WTC11 (cell line): Measurements from ENCODE around the gene MAP7D1. TPM values are rescaled to one million over a fixed set of nuclear protein-coding genes. Genes with fewer than 3 reads are reported as not detected.

Experiments used
- ATAC-seq: fragments of 200-7000 bp; cut with Tn5 transposase; 2 replicates; pipeline ENCODE4 v1.10.0; 2021; ENCODE audit warnings: mild to moderate bottlenecking, moderate library complexity
- CTCF ChIA-PET: fragments of 300-600 bp; sonication (Branson Sonifier 250); formaldehyde crosslinking; loops from one replicate; lab custom pipeline; 2021; ENCODE audit warnings: antibody characterized with exemption; lab: Charles Lee
- POLR2A ChIA-PET: fragments of 350-600 bp; sonication (Branson Sonifier 250); formaldehyde crosslinking; loops from one replicate; lab custom pipeline; 2021; ENCODE audit warnings: antibody characterized with exemption; lab: Charles Lee
- DNase-seq: peaks from one replicate; pipeline ENCODE4 v3.0.0; 2021; ENCODE audit warnings: low spot score
- H3K27ac Mint-ChIP-seq: 2 replicates; pipeline ENCODE4 v1.8.0; 2021; ENCODE audit warnings: mixed read lengths
- H3K27me3 Mint-ChIP-seq: 2 replicates; pipeline ENCODE4 v1.8.0; 2021; ENCODE audit warnings: low read depth, mild to moderate bottlenecking, moderate library complexity, mixed read lengths
- H3K36me3 Mint-ChIP-seq: 2 replicates; pipeline ENCODE4 v1.8.0; 2021; ENCODE audit warnings: mixed read lengths
- H3K4me1 Mint-ChIP-seq: 2 replicates; pipeline ENCODE4 v1.8.0; 2022; ENCODE audit warnings: mixed read lengths
- H3K4me3 Mint-ChIP-seq: 2 replicates; pipeline ENCODE4 v1.8.0; 2021; ENCODE audit warnings: mild to moderate bottlenecking, moderate library complexity, mixed read lengths
- H3K9me3 Mint-ChIP-seq: 2 replicates; pipeline ENCODE4 v1.8.0; 2021; ENCODE audit warnings: mixed read lengths
- CBFB ChIP-seq: sonication (generic); formaldehyde crosslinking; IDR thresholded peaks from 2 replicates; pipeline ENCODE4 v1.8.1; 2022; ENCODE audit warnings: mild to moderate bottlenecking, low read depth, missing genetic modification reagents
- E2F1 ChIP-seq: sonication (generic); formaldehyde crosslinking; IDR thresholded peaks from 2 replicates; pipeline ENCODE4 v1.8.0; 2022; ENCODE audit warnings: mild to moderate bottlenecking, missing genetic modification reagents
- GRHL2 ChIP-seq: fragments of 250-450 bp; sonication (Bioruptor Pico); IDR thresholded peaks from 2 replicates; pipeline ENCODE4 v1.8.0; 2022; ENCODE audit warnings: mild to moderate bottlenecking, moderate library complexity; ENCODE audit not compliant: insufficient replicate concordance, severe bottlenecking
- GTF2I ChIP-seq: fragments of 250-450 bp; sonication (Bioruptor Pico); conservative IDR thresholded peaks from 2 replicates; pipeline ENCODE4 v1.4.0; 2021; ENCODE audit warnings: mild to moderate bottlenecking
- JAZF1 ChIP-seq: fragments of 250-450 bp; sonication (Bioruptor Pico); IDR thresholded peaks from 2 replicates; pipeline ENCODE4 v1.9.0; 2021; ENCODE audit warnings: moderate library complexity, mild to moderate bottlenecking, inconsistent platforms
- NR2C2 ChIP-seq: sonication (generic); formaldehyde crosslinking; IDR thresholded peaks from 2 replicates; pipeline ENCODE4 v1.8.0; 2022; ENCODE audit warnings: mild to moderate bottlenecking, missing genetic modification reagents
- NR3C1 ChIP-seq: sonication (generic); formaldehyde crosslinking; conservative IDR thresholded peaks from 2 replicates; pipeline ENCODE4 v1.8.1; 2023; ENCODE audit warnings: low read depth, mild to moderate bottlenecking, missing genetic modification reagents
- SOX15 ChIP-seq: fragments of 250-450 bp; sonication (Bioruptor Pico); IDR thresholded peaks from 2 replicates; pipeline ENCODE4 v1.9.0; 2021; ENCODE audit warnings: mild to moderate bottlenecking
- TCF7 ChIP-seq: sonication (generic); formaldehyde crosslinking; IDR thresholded peaks from 2 replicates; pipeline ENCODE4 v1.8.0; 2022; ENCODE audit warnings: mild to moderate bottlenecking, low read depth, missing genetic modification reagents, moderate library complexity
- ZNF263 ChIP-seq: sonication (generic); formaldehyde crosslinking; IDR thresholded peaks from 2 replicates; pipeline ENCODE4 v1.8.1; 2022; ENCODE audit warnings: low read depth, mild to moderate bottlenecking, moderate library complexity, missing genetic modification reagents
- total RNA-seq: library from RNA; stranded (reverse); gene quantifications from 3 replicates; pipeline ENCODE4 v1.2.3, GENCODE V29; 2021
- TF ChIP-seq, protein P1 (sequence below): fragments of 250-450 bp; sonication (Bioruptor Pico); IDR thresholded peaks from 2 replicates; pipeline ENCODE4 v1.8.0; 2021; ENCODE audit warnings: mild to moderate bottlenecking
- TF ChIP-seq, protein P2 (sequence below): sonication (generic); formaldehyde crosslinking; IDR thresholded peaks from 2 replicates; pipeline ENCODE4 v1.8.0; 2022; ENCODE audit warnings: missing genetic modification reagents
- TF ChIP-seq, protein P3 (sequence below): sonication (generic); formaldehyde crosslinking; IDR thresholded peaks from 2 replicates; pipeline ENCODE4 v1.8.0; 2022; ENCODE audit warnings: mild to moderate bottlenecking, missing genetic modification reagents
- TF ChIP-seq, protein P4 (sequence below): sonication (generic); formaldehyde crosslinking; IDR thresholded peaks from 2 replicates; pipeline ENCODE4 v1.8.0; 2023; ENCODE audit warnings: missing genetic modification reagents
- TF ChIP-seq, protein P5 (sequence below): sonication (generic); formaldehyde crosslinking; IDR thresholded peaks from 2 replicates; pipeline ENCODE4 v1.8.1; 2023; ENCODE audit warnings: mild to moderate bottlenecking, missing genetic modification reagents, moderate library complexity

Gene MAP7D1
- total RNA-seq, 1 experiment from 2014 or later, result 88.7 TPM

- Mint-ChIP-seq H3K27ac (no peak overlapping the region), H3K27me3 (peaks cover 27% of the 10 kb centered on the region), H3K36me3 (no peaks in the 10 kb centered on the region), H3K4me3 (no peak overlapping the region), H3K9me3 (no peaks in the 10 kb centered on the region), H3K4me1 (peaks cover 13% of the 10 kb centered on the region)
- POLR2A ChIA-PET, result no interaction called here
- ATAC-seq (no peak), DNase-seq (no peak)
- TF ChIP-seq, protein P1, sequence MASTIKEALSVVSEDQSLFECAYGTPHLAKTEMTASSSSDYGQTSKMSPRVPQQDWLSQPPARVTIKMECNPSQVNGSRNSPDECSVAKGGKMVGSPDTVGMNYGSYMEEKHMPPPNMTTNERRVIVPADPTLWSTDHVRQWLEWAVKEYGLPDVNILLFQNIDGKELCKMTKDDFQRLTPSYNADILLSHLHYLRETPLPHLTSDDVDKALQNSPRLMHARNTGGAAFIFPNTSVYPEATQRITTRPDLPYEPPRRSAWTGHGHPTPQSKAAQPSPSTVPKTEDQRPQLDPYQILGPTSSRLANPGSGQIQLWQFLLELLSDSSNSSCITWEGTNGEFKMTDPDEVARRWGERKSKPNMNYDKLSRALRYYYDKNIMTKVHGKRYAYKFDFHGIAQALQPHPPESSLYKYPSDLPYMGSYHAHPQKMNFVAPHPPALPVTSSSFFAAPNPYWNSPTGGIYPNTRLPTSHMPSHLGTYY (CRISPR knock-in tag), result no peak
- TF ChIP-seq, protein P2, sequence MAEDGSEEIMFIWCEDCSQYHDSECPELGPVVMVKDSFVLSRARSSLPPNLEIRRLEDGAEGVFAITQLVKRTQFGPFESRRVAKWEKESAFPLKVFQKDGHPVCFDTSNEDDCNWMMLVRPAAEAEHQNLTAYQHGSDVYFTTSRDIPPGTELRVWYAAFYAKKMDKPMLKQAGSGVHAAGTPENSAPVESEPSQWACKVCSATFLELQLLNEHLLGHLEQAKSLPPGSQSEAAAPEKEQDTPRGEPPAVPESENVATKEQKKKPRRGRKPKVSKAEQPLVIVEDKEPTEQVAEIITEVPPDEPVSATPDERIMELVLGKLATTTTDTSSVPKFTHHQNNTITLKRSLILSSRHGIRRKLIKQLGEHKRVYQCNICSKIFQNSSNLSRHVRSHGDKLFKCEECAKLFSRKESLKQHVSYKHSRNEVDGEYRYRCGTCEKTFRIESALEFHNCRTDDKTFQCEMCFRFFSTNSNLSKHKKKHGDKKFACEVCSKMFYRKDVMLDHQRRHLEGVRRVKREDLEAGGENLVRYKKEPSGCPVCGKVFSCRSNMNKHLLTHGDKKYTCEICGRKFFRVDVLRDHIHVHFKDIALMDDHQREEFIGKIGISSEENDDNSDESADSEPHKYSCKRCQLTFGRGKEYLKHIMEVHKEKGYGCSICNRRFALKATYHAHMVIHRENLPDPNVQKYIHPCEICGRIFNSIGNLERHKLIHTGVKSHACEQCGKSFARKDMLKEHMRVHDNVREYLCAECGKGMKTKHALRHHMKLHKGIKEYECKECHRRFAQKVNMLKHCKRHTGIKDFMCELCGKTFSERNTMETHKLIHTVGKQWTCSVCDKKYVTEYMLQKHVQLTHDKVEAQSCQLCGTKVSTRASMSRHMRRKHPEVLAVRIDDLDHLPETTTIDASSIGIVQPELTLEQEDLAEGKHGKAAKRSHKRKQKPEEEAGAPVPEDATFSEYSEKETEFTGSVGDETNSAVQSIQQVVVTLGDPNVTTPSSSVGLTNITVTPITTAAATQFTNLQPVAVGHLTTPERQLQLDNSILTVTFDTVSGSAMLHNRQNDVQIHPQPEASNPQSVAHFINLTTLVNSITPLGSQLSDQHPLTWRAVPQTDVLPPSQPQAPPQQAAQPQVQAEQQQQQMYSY (CRISPR knock-in tag), result no peak
- no peak for TF ChIP-seq ZNF263 (CRISPR knock-in tag)
- CTCF ChIA-PET, result interaction anchor here (0.6 to 2.5 kb wide), 8 partner anchors 18 to 310 kb away, joined by 3 to 14 read pairs (median 4); partner anchors contain the start of gene TRAPPC3
These were observed 27.6 kb upstream of the MAP7D1 start for GRCh38 chr1:36128126-36128904.

GRCh38 chr1:36128905-36129206, 27.1 kb upstream of the MAP7D1 start:
- DNase-seq (no peak), ATAC-seq (no peak)
- Mint-ChIP-seq H3K9me3 (no peaks in the 10 kb centered on the region), H3K36me3 (no peaks in the 10 kb centered on the region), H3K27me3 (peaks cover 21% of the 10 kb centered on the region), H3K27ac (no peak overlapping the region), H3K4me3 (no peak overlapping the region), H3K4me1 (peaks cover 13% of the 10 kb centered on the region)
- POLR2A ChIA-PET, result no interaction called here
- no peak for TF ChIP-seq CBFB (CRISPR knock-in tag)
- TF ChIP-seq, protein P2 (CRISPR knock-in tag), result no peak
- no peak for TF ChIP-seq NR3C1 (CRISPR knock-in tag)
- no peak for TF ChIP-seq GRHL2 (CRISPR knock-in tag)
- no peak for TF ChIP-seq NR2C2 (CRISPR knock-in tag)
- TF ChIP-seq E2F1, result no peak
- no peak for TF ChIP-seq GTF2I (CRISPR knock-in tag)
- CTCF ChIA-PET, result interaction anchor here (0.7 to 2.5 kb wide), 5 partner anchors 20 to 310 kb away, joined by 4 to 14 read pairs (median 8); partner anchors contain the start of gene TRAPPC3

GRCh38 chr1:36132029-36132428, 23.9 kb upstream of the MAP7D1 start:
- TF ChIP-seq ZNF263 (CRISPR knock-in tag) (no peak), SOX15 (no peak), TCF7 (CRISPR knock-in tag) (no peak), GRHL2 (CRISPR knock-in tag) (no peak), JAZF1 (CRISPR knock-in tag) (no peak)
- TF ChIP-seq, protein P3, sequence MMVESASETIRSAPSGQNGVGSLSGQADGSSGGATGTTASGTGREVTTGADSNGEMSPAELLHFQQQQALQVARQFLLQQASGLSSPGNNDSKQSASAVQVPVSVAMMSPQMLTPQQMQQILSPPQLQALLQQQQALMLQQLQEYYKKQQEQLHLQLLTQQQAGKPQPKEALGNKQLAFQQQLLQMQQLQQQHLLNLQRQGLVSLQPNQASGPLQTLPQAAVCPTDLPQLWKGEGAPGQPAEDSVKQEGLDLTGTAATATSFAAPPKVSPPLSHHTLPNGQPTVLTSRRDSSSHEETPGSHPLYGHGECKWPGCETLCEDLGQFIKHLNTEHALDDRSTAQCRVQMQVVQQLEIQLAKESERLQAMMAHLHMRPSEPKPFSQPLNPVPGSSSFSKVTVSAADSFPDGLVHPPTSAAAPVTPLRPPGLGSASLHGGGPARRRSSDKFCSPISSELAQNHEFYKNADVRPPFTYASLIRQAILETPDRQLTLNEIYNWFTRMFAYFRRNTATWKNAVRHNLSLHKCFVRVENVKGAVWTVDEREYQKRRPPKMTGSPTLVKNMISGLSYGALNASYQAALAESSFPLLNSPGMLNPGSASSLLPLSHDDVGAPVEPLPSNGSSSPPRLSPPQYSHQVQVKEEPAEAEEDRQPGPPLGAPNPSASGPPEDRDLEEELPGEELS (CRISPR knock-in tag), result no peak
- TF ChIP-seq, protein P4, sequence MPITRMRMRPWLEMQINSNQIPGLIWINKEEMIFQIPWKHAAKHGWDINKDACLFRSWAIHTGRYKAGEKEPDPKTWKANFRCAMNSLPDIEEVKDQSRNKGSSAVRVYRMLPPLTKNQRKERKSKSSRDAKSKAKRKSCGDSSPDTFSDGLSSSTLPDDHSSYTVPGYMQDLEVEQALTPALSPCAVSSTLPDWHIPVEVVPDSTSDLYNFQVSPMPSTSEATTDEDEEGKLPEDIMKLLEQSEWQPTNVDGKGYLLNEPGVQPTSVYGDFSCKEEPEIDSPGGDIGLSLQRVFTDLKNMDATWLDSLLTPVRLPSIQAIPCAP, result no peak
- TF ChIP-seq, protein P5, sequence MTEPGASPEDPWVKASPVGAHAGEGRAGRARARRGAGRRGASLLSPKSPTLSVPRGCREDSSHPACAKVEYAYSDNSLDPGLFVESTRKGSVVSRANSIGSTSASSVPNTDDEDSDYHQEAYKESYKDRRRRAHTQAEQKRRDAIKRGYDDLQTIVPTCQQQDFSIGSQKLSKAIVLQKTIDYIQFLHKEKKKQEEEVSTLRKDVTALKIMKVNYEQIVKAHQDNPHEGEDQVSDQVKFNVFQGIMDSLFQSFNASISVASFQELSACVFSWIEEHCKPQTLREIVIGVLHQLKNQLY (CRISPR knock-in tag), result no peak
- TF ChIP-seq, all 79 proteins: peak for 0
- POLR2A ChIA-PET, result no interaction called here

More at GRCh38 chr1:36132029-36132428, 23.9 kb upstream of the MAP7D1 start:
- DNase-seq (no peak), ATAC-seq (no peak)
- CTCF ChIA-PET, result interaction anchor here (1.0 to 5.5 kb wide), 5 partner anchors 14 to 51 kb away, joined by 4 to 142 read pairs (median 7); partner anchors contain the start of gene TRAPPC3
- H3K27ac Mint-ChIP-seq, result no peak overlapping the region
- H3K4me1 Mint-ChIP-seq, result peaks cover 6% of the 10 kb centered on the region
- no peaks in the 10 kb centered on the region for H3K36me3 Mint-ChIP-seq
- no peaks in the 10 kb centered on the region for H3K9me3 Mint-ChIP-seq
- H3K4me3 Mint-ChIP-seq, result no peak overlapping the region
- no peaks in the 10 kb centered on the region; the same call in 1 of the 2 replicates for H3K27me3 Mint-ChIP-seq
